ENCODE data around the gene TIPIN.
A peak's percentile ranks its signal among the peaks of the same experiment; 100 is the strongest.

Gene TIPIN

DNA sequence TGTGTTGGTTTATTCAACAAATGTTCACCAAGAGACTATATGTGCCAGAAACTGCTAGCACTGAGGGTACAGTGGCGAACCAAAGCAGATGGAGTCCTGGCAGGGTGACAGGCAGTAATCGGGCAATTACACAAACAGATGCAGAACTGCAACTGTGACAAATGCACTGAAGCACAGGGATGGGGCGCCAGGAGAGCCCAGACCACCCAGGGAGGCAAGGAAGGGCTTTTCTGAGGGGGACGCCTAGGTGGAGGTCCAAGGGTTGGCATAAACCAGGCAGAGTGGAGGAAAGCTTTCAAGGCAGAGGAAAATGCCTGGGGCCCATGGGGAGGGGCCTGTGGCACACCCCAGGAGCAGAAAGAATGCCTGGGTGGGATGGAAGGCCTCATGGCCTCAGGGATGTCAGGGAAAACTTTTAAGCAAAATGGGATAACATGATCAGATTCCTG, 57.7 kb downstream of the TIPIN start:
- no peak for DNase-seq (ENCODE audit: low read depth)

DNA sequence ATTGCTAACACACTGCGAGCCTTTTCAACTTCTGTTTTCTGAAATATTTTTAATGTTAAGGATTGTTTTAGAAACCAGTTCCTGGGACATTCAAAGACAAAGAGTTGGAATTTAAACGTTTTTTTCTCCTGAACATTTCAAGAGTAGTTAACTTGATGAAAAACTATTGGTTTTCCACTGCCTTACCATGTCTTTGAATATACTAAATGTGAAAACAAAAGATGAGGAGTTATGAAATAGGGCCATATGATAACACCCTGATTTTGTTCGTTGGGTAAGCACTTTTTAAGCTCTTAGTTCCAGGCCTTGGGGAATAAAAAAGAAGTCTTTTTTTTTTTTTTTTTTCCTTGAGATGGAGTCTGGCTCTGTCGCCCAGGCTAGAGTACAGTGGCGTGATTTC, 60.3 kb downstream of the TIPIN start:
- no peak for DNase-seq (ENCODE audit: low read depth)

DNA sequence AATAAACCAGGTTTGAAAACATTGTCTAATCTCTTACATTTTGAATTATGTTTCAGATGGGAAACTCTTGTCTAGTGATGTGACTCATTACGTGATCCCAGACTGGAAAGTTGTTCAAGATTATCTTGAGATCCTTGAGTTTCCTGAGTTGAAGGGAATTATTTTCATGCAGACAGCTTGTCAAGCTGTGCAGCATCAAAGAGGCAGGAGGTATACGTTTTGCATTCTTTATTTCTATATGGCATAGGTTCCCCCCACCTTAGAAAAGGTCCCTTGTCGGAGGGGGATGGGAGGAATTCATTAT, 61.6 kb downstream of the TIPIN start:
- DNase-seq (ENCODE audit: low read depth): no peak

DNA sequence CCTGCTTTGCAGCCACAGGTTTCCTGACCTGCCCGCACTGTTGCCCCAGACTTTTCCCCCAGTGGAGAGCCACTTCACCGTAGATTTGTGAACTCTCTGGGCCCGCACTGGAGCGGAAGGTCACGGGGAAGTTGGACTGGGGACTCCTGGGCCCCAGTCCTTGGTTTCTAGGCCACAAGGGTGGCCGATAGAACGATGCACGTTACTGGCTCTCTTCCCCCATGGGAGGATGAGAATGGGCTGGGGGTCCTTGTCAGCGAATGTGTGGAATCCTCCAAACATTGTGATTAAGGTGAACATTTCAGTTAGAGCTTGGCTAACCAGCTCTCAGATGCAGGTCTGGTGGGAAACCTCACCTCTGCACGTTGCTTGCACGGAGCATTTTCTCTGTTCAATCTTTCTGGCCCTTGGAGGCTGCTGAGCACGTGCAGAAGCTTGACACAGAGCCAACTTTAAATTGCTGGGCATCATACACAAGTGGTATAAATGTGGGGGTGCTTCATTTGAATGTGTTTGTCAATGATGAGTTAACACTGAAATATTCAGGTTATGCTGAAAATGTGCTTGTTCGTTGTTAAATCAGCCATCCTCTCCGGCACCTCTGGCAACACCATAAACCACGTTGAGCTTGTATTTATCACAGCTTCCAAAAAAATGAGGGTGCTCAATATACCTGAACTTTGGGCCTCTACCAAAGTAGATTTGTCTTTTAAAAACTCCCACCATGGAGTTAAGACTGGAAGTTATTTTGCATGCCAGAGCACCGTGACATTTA, 62.1 kb downstream of the TIPIN start:
- DNase-seq (ENCODE audit: low read depth): no peak

DNA sequence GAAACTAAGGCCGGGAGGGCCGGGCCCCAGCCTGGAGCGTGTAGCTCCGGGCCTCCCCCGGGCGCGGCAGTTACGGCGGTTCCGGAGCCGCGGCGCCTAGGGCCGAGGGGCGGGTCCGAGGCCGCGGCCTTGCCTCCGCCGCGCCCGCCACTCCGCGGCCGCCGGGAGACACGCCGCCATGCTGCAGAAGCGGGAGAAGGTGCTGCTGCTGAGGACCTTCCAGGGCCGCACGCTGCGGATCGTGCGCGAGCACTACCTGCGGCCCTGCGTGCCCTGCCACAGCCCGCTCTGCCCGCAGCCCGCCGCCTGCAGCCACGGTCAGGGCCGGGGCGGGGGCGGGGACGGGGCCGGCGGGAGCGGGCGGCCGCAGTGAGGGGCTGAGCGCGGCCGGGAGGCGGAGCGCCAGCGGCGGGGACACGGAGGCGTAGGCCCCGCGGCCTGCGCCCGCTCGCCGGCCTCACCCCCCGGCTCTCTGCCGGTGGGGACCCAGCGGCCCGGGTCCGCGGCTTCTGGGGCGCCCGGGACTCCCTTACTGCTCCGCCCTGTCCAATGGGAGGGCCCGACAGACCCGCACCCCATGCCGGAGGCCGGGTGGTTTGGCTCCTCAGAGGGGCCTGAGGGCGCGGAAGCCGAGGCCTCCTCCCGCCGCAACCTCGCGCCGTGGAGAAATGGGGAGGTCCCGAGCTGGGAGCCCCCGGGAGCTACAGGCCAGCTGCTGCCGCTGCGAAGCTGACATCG, 62.9 kb downstream of the TIPIN start, which contains the start of gene DIS3L:
Gene DIS3L, plus strand, starts transcription at position 150 of the 738 bp plus-strand sequence. Its CDS starts 29 bp downstream, at position 179.
- DNase-seq (ENCODE audit: low read depth): peak; percentile 33

DNA sequence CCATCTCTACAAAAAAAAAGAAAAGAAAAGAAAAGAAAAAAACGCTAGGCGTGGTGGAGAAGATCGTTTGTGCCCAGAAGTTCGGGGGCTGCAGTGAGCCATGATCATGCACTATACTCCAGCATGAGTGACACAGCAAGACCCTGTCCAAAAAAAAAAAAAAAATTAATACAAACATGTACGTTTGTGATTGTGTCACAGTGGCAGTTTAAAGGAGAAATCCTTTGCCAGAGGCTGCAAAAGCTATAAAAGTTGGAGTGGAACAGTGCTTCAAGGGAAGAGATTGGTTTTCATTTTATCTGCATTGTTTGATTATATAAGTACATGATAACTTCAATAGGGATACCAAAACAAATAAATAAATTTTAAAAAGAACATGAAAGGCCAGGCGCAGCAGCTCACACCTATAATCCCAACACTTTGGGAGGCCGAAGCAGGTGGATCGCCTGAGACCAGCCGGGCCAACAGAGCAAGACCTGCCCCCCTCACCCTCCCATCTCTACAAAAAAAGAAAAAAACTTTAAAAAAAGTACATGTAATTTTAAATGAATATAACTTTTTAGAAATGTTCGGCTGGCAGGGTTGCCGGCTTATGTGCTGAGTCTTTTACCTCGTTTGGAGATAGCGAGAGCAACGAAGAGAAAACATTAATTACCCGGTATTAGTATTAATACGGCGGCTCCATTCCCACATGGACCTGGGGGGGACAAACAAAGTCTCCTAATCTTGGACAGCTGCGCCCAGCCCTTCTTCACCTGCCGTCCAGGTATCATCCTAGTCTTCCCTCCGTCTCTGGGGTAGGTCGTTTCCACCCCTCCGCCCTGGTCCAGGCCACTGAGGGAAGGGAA, 63.7 kb downstream of the TIPIN start:
- no peak for DNase-seq (ENCODE audit: low read depth)

DNA sequence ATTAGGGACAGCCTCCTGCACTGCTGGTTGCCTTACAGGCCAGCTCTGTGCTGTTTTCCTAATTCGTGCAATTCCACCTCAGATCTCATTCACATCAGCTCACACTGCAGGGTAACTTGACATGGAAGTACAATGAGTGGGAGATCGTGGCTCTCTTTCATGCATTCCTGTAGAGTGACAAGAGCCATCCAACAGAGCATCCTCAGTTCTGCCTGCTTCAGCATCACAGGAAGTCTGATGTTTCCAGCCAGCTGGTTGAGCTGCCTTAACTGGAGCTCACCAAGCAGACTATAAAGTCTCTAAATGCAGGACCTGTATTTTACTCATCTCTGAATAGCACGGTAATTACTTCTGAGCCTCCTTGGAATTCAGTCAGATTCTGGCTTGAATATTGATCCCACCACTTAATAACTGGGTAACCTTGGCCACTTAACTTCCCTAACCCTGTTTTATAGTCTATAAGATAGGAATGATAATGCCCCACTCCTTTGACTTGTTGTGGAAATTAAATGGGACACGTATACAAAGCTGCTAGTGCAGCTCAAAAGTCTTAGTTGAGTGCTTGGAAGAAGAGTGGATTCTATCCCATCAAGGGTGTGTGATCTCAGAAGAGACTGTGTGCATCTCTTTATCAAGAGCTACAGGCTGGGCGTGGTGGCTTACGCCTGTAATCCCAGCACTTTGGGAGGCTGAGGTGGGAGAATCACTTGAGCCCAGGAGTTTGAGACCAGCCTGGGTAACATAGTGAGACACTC, 64.5 kb downstream of the TIPIN start:
- DNase-seq (ENCODE audit: low read depth): no peak

DNA sequence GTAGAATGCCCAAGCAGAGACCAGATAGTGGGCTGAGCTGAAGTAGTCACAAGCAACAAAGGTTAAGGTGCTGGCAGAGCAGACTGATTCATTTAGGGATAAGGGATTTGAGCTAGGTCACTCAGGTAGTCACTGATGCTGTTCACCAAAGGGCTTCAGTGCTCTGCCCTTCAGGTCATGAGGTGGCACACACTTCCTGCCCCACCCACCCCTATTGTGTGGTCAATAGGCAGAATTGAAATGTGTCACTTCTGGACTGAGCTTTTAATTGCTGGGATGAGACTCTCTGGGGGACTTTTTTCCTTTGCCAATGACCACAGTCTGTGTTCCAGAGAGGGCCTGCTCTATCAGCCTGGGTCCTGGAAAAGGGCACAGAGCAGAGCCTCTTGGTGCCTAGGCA, 66.0 kb downstream of the TIPIN start:
- no peak for DNase-seq (ENCODE audit: low read depth)

DNA sequence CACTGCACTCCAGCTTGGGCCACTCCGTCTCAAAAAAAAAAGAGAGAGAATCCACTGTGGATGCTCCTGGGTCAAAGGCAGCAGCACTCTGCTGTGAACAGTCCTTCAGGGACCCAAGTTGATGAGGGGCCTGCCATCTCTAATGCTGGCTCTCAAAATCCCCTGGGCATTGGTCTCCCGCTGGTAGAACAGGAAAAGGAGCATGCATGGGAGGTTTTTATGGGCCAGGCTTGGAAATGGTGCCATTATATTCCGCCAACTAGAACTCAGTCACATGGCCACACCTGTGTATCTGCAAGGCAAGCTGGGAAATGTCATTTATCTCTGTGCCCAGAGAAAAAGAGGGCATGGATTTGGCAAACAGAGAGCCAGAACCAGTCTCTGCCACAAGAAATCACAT, 66.5 kb downstream of the TIPIN start:
- no peak for DNase-seq (ENCODE audit: low read depth)

DNA sequence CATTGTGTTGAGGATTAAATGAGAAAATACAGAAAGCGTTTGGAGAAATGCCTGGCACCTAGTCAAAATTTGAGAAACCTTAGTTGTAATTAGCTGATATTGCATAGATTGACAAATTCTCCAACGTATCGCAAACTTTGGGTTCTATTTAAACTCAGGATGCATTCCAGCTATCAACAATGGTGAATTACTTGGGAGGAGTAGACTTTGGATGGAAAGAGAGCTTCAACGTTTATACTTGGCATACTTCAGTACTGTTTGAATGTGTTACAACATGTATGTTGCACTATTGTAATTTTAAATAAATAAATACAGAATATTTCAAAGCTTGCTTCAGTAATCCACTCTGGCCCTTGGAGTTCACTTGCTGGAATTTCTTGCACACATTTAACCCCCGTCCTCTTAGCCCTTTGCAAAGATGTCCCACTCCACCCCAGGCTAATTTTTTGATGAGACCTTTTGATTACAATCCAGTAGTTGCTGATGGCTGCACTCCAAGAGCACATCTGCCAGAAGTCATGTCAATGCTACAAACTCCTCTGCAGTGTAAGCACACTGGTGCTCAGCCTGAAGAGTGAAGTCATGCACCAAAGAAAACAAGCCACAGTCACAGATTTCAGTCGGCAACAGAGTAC, 67.8 kb downstream of the TIPIN start:
- DNase-seq (ENCODE audit: low read depth): no peak

DNA sequence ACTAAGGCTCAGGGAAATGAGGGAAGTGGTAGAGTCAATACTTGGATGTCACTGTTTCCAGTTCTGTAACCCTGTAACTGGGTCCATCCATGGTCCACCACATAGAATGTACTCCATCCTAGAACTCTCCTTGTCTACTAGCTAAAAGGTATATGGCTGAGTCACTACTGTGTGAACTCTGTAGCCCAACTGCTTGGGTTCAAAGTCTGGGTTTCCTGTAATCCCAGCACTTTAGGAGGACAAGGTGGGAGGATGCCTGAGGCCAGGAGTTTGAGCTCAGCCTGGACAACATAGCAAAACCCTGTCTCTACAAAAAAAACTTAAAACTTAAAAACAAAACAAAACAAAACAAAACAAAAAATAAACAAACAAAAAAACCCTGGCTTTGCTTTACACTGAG, 68.4 kb downstream of the TIPIN start:
- no peak for DNase-seq (ENCODE audit: low read depth)

DNA sequence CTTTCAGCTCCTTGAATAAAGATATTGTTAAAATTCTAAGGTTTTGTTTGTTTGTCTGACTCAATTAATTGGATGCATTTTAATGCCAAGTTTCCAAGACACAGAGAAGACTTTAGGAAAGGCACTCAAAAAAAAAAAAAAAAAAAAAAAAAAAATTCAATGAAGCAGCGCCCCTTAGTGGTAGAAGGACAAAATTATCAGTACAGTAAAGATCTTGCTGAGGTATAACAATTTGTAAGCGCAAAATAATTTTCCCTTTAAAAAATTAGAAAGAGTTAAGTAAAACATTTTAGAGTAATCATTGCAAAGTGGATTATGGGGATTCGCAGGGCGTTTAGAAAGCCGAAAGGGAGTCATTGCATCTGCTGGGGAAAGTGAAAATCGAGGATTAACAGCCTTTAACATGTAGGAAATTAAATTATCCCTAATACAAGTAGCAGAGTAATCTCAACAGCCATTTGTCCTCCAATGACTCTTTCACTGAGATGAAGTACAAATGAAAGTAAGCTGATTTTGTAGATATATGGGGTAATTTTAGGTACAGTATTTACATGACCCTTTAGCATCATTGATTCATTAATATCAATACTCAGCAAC, 68.9 kb downstream of the TIPIN start:
- no peak for DNase-seq (ENCODE audit: low read depth)
